OCI-LY3 (cell line): Measurements from ENCODE around the gene NT5DC3.

Source experiments
- EZH2phosphoT487 ChIP-seq: fragments of 200-600 bp; shearing (Covaris generic); IDR thresholded peaks from 2 replicates; pipeline ENCODE4 v1.6.1; 2018; ENCODE audit warnings: antibody characterized with exemption, mixed run types, low read depth
- TF ChIP-seq, protein P1 (sequence below): fragments of 200-600, 300-600 bp; sonication (generic); IDR thresholded peaks from 2 replicates; pipeline ENCODE4 v1.5.1; 2014; ENCODE audit warnings: antibody characterized with exemption, low read length, low read depth

DNA sequence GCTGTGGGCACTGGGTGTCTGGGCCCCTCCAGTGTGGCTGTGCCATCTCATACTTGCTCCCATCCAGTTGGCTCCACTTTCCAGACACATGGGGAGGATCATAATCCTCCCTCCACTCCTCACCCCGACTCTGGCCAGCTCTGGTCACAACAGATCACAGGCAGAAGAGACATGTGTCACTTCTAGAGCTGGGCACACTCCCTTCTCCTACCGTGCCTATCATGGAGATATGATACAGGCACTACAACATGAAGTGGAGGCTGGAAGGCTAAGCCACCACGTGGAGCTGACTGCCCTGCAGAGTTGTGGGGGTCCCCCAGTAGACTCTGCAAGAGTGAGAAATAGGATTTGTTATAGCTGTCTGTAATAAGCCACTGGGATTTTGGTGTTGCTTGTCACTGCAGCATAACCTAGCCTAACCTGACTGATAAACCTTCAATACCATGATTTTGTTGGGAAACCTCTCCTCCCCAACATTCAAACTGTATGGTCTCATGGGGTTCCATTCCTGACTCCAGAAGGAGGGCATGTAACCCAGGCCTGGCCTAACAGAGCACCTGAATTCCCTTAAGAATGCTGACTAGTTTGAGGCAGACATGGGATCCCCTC, 20.0 kb downstream of the NT5DC3 start:
- TF ChIP-seq, protein P1, sequence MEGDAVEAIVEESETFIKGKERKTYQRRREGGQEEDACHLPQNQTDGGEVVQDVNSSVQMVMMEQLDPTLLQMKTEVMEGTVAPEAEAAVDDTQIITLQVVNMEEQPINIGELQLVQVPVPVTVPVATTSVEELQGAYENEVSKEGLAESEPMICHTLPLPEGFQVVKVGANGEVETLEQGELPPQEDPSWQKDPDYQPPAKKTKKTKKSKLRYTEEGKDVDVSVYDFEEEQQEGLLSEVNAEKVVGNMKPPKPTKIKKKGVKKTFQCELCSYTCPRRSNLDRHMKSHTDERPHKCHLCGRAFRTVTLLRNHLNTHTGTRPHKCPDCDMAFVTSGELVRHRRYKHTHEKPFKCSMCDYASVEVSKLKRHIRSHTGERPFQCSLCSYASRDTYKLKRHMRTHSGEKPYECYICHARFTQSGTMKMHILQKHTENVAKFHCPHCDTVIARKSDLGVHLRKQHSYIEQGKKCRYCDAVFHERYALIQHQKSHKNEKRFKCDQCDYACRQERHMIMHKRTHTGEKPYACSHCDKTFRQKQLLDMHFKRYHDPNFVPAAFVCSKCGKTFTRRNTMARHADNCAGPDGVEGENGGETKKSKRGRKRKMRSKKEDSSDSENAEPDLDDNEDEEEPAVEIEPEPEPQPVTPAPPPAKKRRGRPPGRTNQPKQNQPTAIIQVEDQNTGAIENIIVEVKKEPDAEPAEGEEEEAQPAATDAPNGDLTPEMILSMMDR = no peak
- no peak for TF ChIP-seq EZH2phosphoT487
